HG02588 (cell line): ENCODE results near the gene TMEM235.
"Not testable (repeated sequence)": the region's sequence is repeated elsewhere in the genome, so short reads cannot be mapped to it uniquely, and the experiment has no call there.

ENCODE experiments used
- ATAC-seq: cut with Tn5 transposase; IDR thresholded peaks from one replicate; pipeline ENCODE4 v1.9.1; 2021; ENCODE audit warnings: mild to moderate bottlenecking, moderate library complexity; ENCODE audit not compliant: unreplicated experiment

TMEM235 gene

DNA sequence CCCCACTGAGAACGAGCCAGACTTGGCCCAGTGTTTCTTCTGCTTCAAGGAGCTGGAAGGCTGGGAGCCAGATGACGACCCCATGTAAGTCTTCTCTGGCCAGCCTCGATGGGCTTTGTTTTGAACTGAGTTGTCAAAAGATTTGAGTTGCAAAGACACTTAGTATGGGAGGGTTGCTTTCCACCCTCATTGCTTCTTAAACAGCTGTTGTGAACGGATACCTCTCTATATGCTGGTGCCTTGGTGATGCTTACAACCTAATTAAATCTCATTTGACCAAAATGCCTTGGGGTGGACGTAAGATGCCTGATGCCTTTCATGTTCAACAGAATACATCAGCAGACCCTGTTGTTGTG is 16.7 kb upstream of the TMEM235 start:
- no peak for ATAC-seq

DNA sequence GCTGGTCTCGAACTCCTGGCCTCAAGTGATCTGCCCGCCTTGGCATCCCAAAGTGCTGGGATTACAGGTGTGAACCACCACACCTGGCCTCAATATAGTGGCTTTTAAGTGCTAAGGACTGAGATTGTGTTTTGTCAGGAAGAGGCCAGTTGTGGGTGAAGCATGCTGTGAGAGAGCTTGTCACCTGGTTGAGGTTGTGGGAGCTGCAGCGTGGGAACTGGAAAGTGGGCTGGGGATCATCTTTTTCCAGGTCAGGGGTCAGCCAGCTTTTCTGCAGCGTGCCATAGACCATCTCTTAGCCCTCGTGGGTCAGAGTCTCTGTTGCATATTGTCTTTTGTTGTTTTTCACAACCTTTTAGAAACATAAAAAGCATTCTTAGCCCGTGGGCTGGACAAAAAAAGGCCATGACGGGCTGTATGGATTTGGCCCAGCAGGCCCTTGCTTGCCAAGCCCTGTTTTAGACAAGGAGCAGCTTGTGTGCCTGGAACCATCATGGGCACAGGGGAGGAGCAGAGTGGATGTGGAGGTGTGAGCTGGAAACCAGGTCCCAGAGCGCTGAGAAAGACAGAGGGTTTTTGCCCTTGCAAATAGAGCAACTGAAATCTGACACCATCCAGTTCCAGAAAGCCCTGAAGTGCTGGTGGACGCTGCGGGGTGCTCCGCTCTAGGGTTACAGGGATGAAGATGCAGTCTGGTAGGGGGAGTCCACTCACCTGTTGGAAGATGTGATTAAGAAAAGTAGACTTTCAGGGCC is 11.9 kb upstream of the TMEM235 start:
- no peak for ATAC-seq

GRCh38 chr17:78223061-78223460 is 8.4 kb upstream of the TMEM235 start:
- no peak for ATAC-seq

GRCh38 chr17:78223765-78224164 is 7.7 kb upstream of the TMEM235 start:
- no peak for ATAC-seq

DNA sequence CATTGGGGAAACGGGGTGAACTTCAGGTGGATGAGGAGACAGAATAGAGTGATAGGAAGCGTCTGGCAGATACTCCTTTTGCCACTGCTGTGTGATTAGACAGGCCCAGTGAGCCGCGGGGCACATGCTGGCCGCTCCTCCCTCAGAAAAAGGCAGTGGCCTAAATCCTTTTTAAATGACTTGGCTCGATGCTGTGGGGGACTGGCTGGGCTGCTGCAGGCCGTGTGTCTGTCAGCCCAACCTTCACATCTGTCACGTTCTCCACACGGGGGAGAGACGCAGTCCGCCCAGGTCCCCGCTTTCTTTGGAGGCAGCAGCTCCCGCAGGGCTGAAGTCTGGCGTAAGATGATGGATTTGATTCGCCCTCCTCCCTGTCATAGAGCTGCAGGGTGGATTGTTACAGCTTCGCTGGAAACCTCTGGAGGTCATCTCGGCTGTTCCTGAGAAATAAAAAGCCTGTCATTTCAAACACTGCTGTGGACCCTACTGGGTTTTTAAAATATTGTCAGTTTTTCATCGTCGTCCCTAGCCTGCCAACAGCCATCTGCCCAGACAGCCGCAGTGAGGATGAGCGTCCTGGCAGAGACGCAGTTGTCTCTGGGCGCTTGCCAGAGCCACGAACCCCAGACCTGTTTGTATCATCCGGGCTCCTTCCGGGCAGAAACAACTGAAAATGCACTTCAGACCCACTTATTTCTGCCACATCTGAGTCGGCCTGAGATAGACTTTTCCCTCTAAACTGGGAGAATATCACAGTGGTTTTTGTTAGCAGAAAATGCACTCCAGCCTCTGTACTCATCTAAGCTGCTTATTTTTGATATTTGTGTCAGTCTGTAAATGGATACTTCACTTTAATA is 7.0 kb upstream of the TMEM235 start:
- ATAC-seq: no peak

- no peak for ATAC-seq
These were observed 6.2 kb upstream of the TMEM235 start for GRCh38 chr17:78225088-78225865.

GRCh38 chr17:78226055-78226758 is 5.2 kb upstream of the TMEM235 start:
- no peak for ATAC-seq

- no peak for ATAC-seq
These were observed 4.5 kb upstream of the TMEM235 start for GRCh38 chr17:78226759-78227454.

DNA sequence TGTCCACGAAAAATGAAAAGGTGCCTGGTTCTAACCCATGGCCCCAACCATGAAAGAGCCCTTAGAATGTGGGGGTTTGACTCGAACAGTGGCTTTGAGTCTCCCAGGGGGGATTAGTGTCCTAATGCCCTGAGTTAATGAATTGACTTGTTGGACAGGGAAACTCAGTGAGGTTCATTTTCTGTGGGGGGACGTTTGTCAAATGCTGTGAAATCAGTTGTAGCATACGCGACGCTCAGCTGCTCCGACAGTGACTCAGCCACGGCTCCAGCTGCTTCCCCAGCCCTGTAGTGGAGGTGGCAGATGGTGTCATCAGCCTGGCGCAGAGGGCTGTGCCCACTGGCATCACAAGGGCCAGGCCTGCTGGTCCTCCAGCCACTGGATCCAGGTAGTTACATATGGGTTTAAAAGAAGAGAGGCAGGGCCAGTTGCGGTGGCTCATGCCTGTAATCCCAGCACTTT is 3.9 kb upstream of the TMEM235 start:
- no peak for ATAC-seq

DNA sequence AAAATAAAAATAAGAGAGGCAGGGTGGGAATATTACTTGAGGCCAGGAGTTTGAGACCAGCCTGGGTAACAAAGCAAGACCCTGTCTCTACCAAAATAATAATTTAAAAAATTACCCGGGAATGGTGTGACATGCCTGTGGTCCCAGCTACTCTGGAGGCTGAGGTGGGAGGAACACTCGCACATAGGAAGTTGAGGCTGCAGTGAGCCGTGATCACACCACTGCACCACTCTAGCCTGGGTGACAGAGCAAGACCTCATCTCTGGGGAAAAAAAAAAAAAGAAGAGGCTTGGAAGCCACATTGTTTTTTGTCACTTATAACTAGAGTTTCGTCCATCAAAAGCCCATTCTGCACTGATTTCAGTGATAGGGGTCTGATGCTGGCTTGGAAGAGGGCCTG is 3.3 kb upstream of the TMEM235 start:
- no peak for ATAC-seq

- no peak for ATAC-seq
These were observed 1.0 kb upstream of the TMEM235 start for GRCh38 chr17:78230252-78230962.

DNA sequence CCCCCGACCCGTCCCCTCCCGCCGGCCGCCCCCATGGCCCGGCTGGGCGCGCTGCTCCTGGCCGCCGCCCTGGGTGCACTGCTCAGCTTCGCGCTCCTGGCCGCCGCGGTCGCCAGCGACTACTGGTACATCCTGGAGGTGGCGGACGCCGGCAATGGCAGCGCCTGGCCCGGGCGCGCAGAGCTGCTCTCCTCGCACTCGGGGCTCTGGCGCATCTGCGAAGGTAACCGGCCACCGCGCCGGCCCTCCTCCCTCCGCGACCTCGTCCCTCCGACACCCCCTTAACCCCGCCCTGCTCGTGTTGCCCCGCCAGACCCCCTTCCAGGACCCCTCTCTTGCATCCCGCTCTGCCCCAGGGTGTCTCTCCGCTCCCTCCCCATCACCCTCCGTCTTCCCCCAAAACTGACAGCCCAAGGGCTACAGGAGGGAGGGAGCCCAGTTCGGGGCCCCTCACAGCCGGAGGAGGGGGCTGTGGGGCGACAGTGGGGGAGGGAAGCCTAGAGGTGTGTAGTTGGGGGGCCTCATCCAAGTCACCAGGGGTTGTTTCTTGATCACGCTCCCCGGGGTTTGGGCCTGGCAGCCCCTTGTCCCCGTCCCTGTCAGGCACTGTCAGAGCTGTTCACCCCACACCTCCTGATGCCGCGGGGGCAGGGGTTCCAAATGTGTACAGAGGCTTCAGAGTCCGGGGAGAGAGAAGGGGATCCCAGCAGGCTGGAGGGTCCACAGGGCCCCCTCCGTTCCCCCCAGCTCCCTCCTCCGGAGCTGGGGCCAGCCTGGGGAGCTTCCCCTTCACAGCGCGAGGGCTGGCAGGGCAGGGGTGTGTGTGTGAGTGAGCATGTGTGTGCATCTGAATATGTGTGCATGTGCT is 794 bp downstream of the TMEM235 start:
- ATAC-seq: no peak

- ATAC-seq: no peak
These were observed 1.4 kb downstream of the TMEM235 start for GRCh38 chr17:78232859-78233173.

DNA sequence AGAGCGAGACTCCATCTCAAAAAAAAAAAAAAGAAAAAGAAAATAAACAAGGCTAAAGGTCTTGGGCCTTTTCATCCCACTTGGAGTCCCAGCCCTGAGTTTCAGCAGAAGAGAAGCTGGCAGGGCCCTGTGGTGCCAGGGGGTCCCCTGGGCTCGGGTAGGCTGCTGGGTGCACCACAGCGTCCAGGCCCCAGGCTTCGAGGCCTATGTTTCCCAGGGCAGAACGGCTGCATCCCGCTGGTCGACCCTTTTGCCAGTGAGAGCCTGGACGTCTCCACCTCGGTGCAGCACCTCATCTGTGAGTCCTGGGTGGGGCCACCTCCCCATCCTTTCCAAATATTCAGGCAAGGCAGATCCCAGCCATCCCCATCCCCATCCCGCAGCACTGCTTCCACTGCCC is 2.2 kb downstream of the TMEM235 start:
- ATAC-seq: no peak

- no peak for ATAC-seq
These were observed 2.9 kb downstream of the TMEM235 start for GRCh38 chr17:78234261-78234865.

- ATAC-seq: not testable (repeated sequence)
These were observed 3.6 kb downstream of the TMEM235 start for GRCh38 chr17:78235022-78235421.

DNA sequence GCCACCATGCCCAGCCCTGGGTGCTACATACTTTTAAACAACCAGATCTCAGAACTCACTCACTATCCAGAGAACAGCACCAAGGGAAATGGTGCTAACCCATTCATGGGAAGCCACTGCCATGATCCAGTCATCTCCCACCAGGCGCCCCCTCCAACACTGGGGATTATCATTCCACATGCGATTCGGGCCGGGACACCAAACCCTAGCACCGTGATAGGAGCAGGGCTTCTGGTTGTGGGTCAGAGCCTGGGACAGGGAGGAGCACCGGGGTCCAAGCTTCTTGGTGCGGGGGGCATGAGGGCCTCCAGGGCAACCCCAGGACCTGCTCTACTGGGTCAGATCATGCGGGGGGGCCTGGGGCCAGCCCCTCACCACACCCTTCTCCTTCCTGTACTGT is 4.5 kb downstream of the TMEM235 start:
- ATAC-seq: no peak

GRCh38 chr17:78236362-78237127 is 5.1 kb downstream of the TMEM235 start:
- no peak for ATAC-seq
